ENCODE measurements around the gene NSF. TPM values are rescaled to one million over a fixed set of nuclear protein-coding genes. Genes with fewer than 3 reads are reported as not detected.

NSF gene
- total and polyA plus RNA-seq, 2 donors (not counting 3 experiments of a cell fraction or from before 2014, with no cell fraction given) = 18.5 to 43.7 TPM

- DNase-seq (ENCODE audit: low read depth, low spot score) (no peak), FAIRE-seq (no peak)
- no peak for TF ChIP-seq POLR2A (IDR thresholded peaks at IDR 0.05; ENCODE audit: low read depth, low read length)
- TF ChIP-seq JUN (IDR thresholded peaks at IDR 0.05; ENCODE audit: borderline replicate concordance, insufficient read depth, insufficient read length, low read depth) = no peak
- no peak for TF ChIP-seq GATA2 (IDR thresholded peaks at IDR 0.05; ENCODE audit: insufficient read depth, insufficient read length, low read depth, low read length)
- no peak for TF ChIP-seq CTCF (IDR thresholded peaks at IDR 0.05; ENCODE audit: extremely low read depth in 1 of 2, insufficient read depth in 1 of 2, low read depth in 1 of 2, low read length in 2 of 2)
- no peak for TF ChIP-seq MAX (IDR thresholded peaks at IDR 0.05; ENCODE audit: insufficient read depth, insufficient read length)
- TF ChIP-seq EZH2 (IDR thresholded peaks at IDR 0.05; ENCODE audit: borderline replicate concordance, low read depth, low read length, severe bottlenecking) = no peak
- H3K27ac ChIP-seq (ENCODE audit: insufficient read depth, low read depth, low read length) = no peak overlapping the region
- no peaks in the 10 kb centered on the region for H3K79me2 ChIP-seq (ENCODE audit: control insufficient read depth, insufficient read depth, low read length)
- H3K9ac ChIP-seq (replicated peaks; ENCODE audit: extremely low read depth, insufficient read depth, low read length) = no peak overlapping the region
- H3K36me3 ChIP-seq (ENCODE audit: control insufficient read depth in 2 of 2, extremely low read depth in 1 of 2, insufficient read depth in 2 of 2, low read length in 2 of 2) = peaks cover 0 to 2% of the 10 kb centered on the region in 2 experiments
- intact Hi-C loops (cut with micrococcal nuclease) (no loop called here), dilution Hi-C loops (cut with MboI; ENCODE audit: extremely low pct_ligation_motif_present, low sequenced_read_pairs) (no loop called here)
- H3K4me3 ChIP-seq (replicated peaks in 1 of 3; ENCODE audit: insufficient read depth in 1 of 3, low read depth in 1 of 3, low read length in 3 of 3) = no peak overlapping the region
- no peak overlapping the region for H3K4me2 ChIP-seq (ENCODE audit: insufficient read depth, low read length)
- H3K9me1 ChIP-seq (replicated peaks; ENCODE audit: control insufficient read depth, extremely low read depth, insufficient read depth, low read length) = no peaks in the 10 kb centered on the region
- no TSS peak for BruUV-seq (replicated peaks)
- H2AFZ ChIP-seq (ENCODE audit: low read depth, low read length) = no peak overlapping the region
- H4K20me1 ChIP-seq (replicated peaks; ENCODE audit: control insufficient read depth, extremely low read depth, insufficient read depth, low read length) = no peaks in the 10 kb centered on the region
- H3K27me3 ChIP-seq (ENCODE audit: control insufficient read depth in 2 of 2, insufficient read depth in 2 of 2, low read length in 2 of 2) = no peaks in the 10 kb centered on the region
- H3K4me1 ChIP-seq (ENCODE audit: control insufficient read depth, extremely low read depth, insufficient read depth, low read length) = no peaks in the 10 kb centered on the region
- POLR2A ChIA-PET = no interaction called here
- no peaks in the 10 kb centered on the region for H3K9me3 ChIP-seq (replicated peaks; ENCODE audit: control insufficient read depth, insufficient read depth, low read length)
- CTCF ChIA-PET = no interaction called here
These were observed 168.1 kb downstream of the NSF start for GRCh38 chr17:46758614-46759013.

GRCh38 chr17:46759141-46759540, 168.7 kb downstream of the NSF start:
- dilution Hi-C loops (cut with MboI; ENCODE audit: extremely low pct_ligation_motif_present, low sequenced_read_pairs) = no loop called here
- POLR2A ChIA-PET = no interaction called here

More at GRCh38 chr17:46759141-46759540, 168.7 kb downstream of the NSF start:
- no peaks in the 10 kb centered on the region for H3K9me3 ChIP-seq (replicated peaks; ENCODE audit: control insufficient read depth, insufficient read depth, low read length)
- H3K9me1 ChIP-seq (replicated peaks; ENCODE audit: control insufficient read depth, extremely low read depth, insufficient read depth, low read length) = no peaks in the 10 kb centered on the region
- H3K27ac ChIP-seq (ENCODE audit: insufficient read depth, low read depth, low read length) = no peak overlapping the region
- no peak overlapping the region for H2AFZ ChIP-seq (ENCODE audit: low read depth, low read length)
- H4K20me1 ChIP-seq (replicated peaks; ENCODE audit: control insufficient read depth, extremely low read depth, insufficient read depth, low read length) = no peaks in the 10 kb centered on the region
- DNase-seq (ENCODE audit: low read depth, low spot score) = no peak
- no peak overlapping the region for H3K4me2 ChIP-seq (ENCODE audit: insufficient read depth, low read length)
- TF ChIP-seq FOS (IDR thresholded peaks at IDR 0.05; ENCODE audit: borderline replicate concordance, insufficient read depth, low read length) (no peak), CTCF (IDR thresholded peaks at IDR 0.05; ENCODE audit: extremely low read depth in 1 of 2, insufficient read depth in 1 of 2, low read depth in 1 of 2, low read length in 2 of 2) (no peak), POLR2A (IDR thresholded peaks at IDR 0.05; ENCODE audit: low read depth, low read length) (no peak), GATA2 (IDR thresholded peaks at IDR 0.05; ENCODE audit: insufficient read depth, insufficient read length, low read depth, low read length) (no peak), POLR2AphosphoS5 (IDR thresholded peaks at IDR 0.05; ENCODE audit: insufficient read depth, low read depth, low read length) (no peak), JUN (IDR thresholded peaks at IDR 0.05; ENCODE audit: borderline replicate concordance, insufficient read depth, insufficient read length, low read depth) (no peak), MYC (IDR thresholded peaks at IDR 0.05; ENCODE audit: low read depth, low read length) (no peak), MAX (IDR thresholded peaks at IDR 0.05; ENCODE audit: insufficient read depth, insufficient read length) (no peak), EZH2 (IDR thresholded peaks at IDR 0.05; ENCODE audit: borderline replicate concordance, low read depth, low read length, severe bottlenecking) (no peak)
- H3K79me2 ChIP-seq (ENCODE audit: control insufficient read depth, insufficient read depth, low read length) = no peaks in the 10 kb centered on the region
- peaks cover 0 to 2% of the 10 kb centered on the region in 2 experiments for H3K36me3 ChIP-seq (ENCODE audit: control insufficient read depth in 2 of 2, extremely low read depth in 1 of 2, insufficient read depth in 2 of 2, low read length in 2 of 2)
- no peak for FAIRE-seq
- no peak overlapping the region for H3K4me3 ChIP-seq (replicated peaks in 1 of 3; ENCODE audit: insufficient read depth in 1 of 3, low read depth in 1 of 3, low read length in 3 of 3)
- peaks cover 5% of the 10 kb centered on the region for H3K4me1 ChIP-seq (ENCODE audit: control insufficient read depth, extremely low read depth, insufficient read depth, low read length)
- H3K27me3 ChIP-seq (ENCODE audit: control insufficient read depth in 2 of 2, insufficient read depth in 2 of 2, low read length in 2 of 2) = no peaks in the 10 kb centered on the region
- CTCF ChIA-PET = no interaction called here
- intact Hi-C loops (cut with micrococcal nuclease) = no loop called here
- no TSS peak for BruUV-seq (replicated peaks)
- H3K9ac ChIP-seq (replicated peaks; ENCODE audit: extremely low read depth, insufficient read depth, low read length) = no peak overlapping the region
